Calu3 (cell line): ENCODE results near the gene DNAH9. TPM values are rescaled to one million over a fixed set of nuclear protein-coding genes. Genes with fewer than 3 reads are reported as not detected.

ENCODE experiments used
- BruUV-seq: library from RNA; stranded (reverse); fragments of 400-500 nt; replicated peaks from 2 replicates; lab custom pipeline; 2021; lab: Mats Ljungman, UMichigan
- CTCF ChIA-PET: fragments of 300-600 bp; sonication (Branson Sonifier 250); formaldehyde crosslinking; loops from one replicate; lab custom pipeline; 2022; ENCODE audit warnings: antibody characterized with exemption; lab: Charles Lee
- DNase-seq: peaks from one replicate; pipeline ENCODE4 v3.0.0; 2022
- H3K27ac Mint-ChIP-seq: one replicate; pipeline ENCODE4 v1.8.0; 2022; ENCODE audit warnings: mixed read lengths; ENCODE audit not compliant: unreplicated experiment
- H3K27me3 Mint-ChIP-seq: one replicate; pipeline ENCODE4 v1.8.0; 2022; ENCODE audit warnings: mixed read lengths; ENCODE audit not compliant: unreplicated experiment
- H3K36me3 Mint-ChIP-seq: one replicate; pipeline ENCODE4 v1.8.0; 2022; ENCODE audit warnings: mild to moderate bottlenecking, moderate library complexity, mixed read lengths; ENCODE audit not compliant: insufficient read depth, unreplicated experiment
- H3K4me1 Mint-ChIP-seq: one replicate; pipeline ENCODE4 v1.8.0; 2022; ENCODE audit warnings: mild to moderate bottlenecking, low read depth, mixed read lengths; ENCODE audit not compliant: unreplicated experiment
- H3K4me3 Mint-ChIP-seq: one replicate; pipeline ENCODE4 v1.8.0; 2022; ENCODE audit warnings: mild to moderate bottlenecking, low read depth, moderate library complexity, mixed read lengths; ENCODE audit not compliant: unreplicated experiment
- H3K9me3 Mint-ChIP-seq: one replicate; pipeline ENCODE4 v1.8.0; 2022; ENCODE audit warnings: low read depth, mixed read lengths; ENCODE audit not compliant: unreplicated experiment
- intact Hi-C: fragments of 100-400 bp; cut with micrococcal nuclease; formaldehyde crosslinking; loops from one replicate; pipeline ENCODE4 v1.10.0; 2022; ENCODE audit not compliant: unreplicated experiment
- total RNA-seq: library from RNA; stranded (reverse); gene quantifications from 2 replicates; pipeline ENCODE4 v1.2.3, GENCODE V29; 2022
- TF ChIP-seq, protein P1 (sequence below): fragments of 200-600 bp; IDR thresholded peaks from one replicate; pipeline ENCODE4 v1.8.0; 2022; ENCODE audit warnings: antibody characterized with exemption; ENCODE audit not compliant: unreplicated experiment

The DNAH9 gene
- total RNA-seq, 1 experiment from 2014 or later: 0.19 TPM

DNA sequence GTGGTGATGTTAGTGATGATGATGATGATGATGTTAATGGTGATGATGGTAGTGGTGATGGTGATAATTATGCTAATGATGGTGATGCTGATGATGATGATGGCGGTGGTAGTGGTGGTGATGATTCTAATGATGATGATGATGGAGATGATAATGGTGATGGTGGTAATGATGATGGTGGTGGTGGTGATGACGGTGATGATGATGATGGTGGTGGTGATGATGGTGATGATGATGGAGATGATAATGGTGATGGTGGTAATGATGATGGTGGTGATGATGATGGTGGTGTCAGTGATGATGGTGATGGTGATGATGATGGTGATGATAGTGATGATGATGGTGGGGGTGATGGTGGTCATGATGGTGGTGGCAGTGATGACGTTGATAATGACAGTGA, 132.5 kb downstream of the DNAH9 start:
- Mint-ChIP-seq H3K27ac (no peak overlapping the region), H3K27me3 (no peaks in the 10 kb centered on the region), H3K36me3 (no peaks in the 10 kb centered on the region), H3K4me3 (no peak overlapping the region), H3K4me1 (no peaks in the 10 kb centered on the region), H3K9me3 (peaks cover 4% of the 10 kb centered on the region)
- intact Hi-C loops: no loop called here
- DNase-seq: no peak
- TF ChIP-seq, protein P1, sequence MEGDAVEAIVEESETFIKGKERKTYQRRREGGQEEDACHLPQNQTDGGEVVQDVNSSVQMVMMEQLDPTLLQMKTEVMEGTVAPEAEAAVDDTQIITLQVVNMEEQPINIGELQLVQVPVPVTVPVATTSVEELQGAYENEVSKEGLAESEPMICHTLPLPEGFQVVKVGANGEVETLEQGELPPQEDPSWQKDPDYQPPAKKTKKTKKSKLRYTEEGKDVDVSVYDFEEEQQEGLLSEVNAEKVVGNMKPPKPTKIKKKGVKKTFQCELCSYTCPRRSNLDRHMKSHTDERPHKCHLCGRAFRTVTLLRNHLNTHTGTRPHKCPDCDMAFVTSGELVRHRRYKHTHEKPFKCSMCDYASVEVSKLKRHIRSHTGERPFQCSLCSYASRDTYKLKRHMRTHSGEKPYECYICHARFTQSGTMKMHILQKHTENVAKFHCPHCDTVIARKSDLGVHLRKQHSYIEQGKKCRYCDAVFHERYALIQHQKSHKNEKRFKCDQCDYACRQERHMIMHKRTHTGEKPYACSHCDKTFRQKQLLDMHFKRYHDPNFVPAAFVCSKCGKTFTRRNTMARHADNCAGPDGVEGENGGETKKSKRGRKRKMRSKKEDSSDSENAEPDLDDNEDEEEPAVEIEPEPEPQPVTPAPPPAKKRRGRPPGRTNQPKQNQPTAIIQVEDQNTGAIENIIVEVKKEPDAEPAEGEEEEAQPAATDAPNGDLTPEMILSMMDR: no peak
- BruUV-seq: no TSS peak
- CTCF ChIA-PET: no interaction called here

DNA sequence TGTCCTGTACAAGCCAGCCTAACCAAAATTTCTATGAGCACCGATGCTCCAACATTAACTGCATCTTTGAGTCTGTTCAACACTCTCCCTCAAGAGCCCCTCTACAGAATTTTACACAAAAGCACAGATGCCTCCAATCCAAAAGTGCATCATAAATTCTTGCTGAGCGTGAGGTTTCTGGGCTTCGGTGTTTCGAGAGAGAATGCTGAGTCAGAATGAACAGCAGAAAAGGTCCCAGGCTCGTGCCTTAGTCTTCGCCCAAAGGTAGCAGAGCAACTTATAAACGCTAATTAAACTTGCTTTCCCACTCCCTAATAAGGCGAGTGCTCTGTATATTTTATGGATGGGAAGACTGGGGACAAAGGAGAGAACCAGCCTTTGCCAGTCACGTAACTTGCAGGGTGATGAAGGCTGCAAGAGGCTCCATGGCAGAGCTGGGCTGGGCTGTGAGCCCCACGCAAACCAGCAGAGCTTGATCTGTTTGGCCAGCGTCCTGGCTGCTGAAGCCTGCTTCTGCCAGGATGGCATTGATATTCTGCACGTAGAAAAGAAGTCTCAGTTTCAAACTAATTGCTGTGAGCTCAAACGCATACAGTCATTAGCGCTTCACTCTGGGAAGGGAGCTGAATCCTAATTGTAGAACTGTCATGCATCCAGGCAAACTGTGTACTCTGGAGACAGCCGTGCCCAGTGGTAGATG, 138.5 kb downstream of the DNAH9 start:
- intact Hi-C loops: no loop called here
- BruUV-seq: no TSS peak
- DNase-seq: no peak
- Mint-ChIP-seq H3K27me3 (no peaks in the 10 kb centered on the region), H3K9me3 (peaks cover 2% of the 10 kb centered on the region), H3K4me3 (no peak overlapping the region), H3K36me3 (no peaks in the 10 kb centered on the region), H3K27ac (no peak overlapping the region), H3K4me1 (no peaks in the 10 kb centered on the region)
- CTCF ChIA-PET: no interaction called here
- TF ChIP-seq, protein P1: no peak

DNA sequence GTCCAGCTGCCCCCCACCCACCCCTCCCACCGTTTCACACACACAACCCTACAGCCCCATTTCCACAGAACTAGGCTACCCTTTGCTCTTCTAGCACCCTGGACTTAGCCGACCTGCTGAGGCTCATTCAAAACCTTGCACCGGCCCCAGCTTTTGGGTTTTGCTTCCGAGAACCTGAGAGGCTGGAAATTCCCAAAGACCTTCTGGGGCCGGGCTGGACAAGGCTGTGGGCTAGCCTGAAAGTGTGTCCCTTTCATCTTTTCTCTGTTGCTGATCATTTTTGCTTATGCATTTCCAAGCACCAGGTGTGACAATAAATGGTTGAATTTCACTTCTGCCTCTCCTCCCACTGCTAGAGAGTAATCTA, 139.0 kb downstream of the DNAH9 start:
- no TSS peak for BruUV-seq
- H3K9me3 Mint-ChIP-seq: peaks cover 2% of the 10 kb centered on the region
- TF ChIP-seq, protein P1: no peak

DNA sequence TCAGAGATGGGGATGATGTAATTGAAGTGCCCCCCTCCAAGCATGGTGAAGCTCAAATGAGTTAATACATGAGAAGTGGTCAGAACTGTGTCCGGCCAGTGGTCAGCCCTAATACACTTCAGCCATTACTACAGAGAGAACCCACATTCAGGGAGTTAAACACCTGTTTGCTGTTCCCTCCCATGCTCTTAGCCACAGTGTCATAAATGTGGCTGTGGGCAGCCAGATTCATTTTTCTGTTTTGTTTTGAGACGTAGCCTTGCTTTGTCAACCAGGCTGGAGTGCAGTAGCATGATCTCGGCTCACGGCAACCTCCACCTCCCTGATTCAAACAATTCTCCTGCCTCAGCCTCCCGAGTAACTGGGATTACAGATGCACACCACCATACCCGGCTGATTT, 139.9 kb downstream of the DNAH9 start:
- no peak overlapping the region for H3K27ac Mint-ChIP-seq
- no peaks in the 10 kb centered on the region for H3K27me3 Mint-ChIP-seq
- intact Hi-C loops: no loop called here
- no peaks in the 10 kb centered on the region for H3K4me1 Mint-ChIP-seq
- CTCF ChIA-PET: no interaction called here
- no peak for DNase-seq
- no peaks in the 10 kb centered on the region for H3K36me3 Mint-ChIP-seq
- TF ChIP-seq, protein P1: no peak
- no peak overlapping the region for H3K4me3 Mint-ChIP-seq
- BruUV-seq: no TSS peak
- H3K9me3 Mint-ChIP-seq: peaks cover 6% of the 10 kb centered on the region

More for the DNA sequence above, 139.0 kb downstream of the DNAH9 start:
- intact Hi-C loops: no loop called here
- CTCF ChIA-PET: no interaction called here
- H3K4me1 Mint-ChIP-seq: no peaks in the 10 kb centered on the region
- H3K36me3 Mint-ChIP-seq: no peaks in the 10 kb centered on the region
- H3K27me3 Mint-ChIP-seq: no peaks in the 10 kb centered on the region
- H3K27ac Mint-ChIP-seq: no peak overlapping the region
- no peak for DNase-seq
- no peak overlapping the region for H3K4me3 Mint-ChIP-seq
